Measurements from ENCODE around the gene NCOA7.
"Not testable (repeated sequence)": the region's sequence is repeated elsewhere in the genome, so short reads cannot be mapped to it uniquely, and the experiment has no call there.

Gene NCOA7

DNA sequence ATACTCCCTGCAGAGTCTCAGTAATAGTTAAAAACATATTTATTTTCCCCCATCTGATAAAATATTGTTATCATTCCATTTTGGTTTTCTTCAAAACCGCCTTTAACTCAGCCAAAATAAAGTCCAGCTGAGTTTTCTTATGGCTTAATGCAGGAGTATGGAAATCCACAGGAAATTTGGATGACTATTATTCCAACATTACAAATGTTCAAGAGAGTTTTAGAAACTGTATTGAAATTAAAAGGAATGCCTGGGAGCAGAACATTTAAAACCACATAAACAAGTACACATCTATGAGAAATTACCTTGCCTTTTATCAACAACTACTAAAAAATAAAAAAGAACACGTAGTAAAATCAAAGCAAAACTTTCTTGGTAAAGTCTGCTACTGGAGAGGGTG lies 45.7 kb downstream of the NCOA7 start:
- DNase-seq (ENCODE audit: low read depth), result no peak

DNA sequence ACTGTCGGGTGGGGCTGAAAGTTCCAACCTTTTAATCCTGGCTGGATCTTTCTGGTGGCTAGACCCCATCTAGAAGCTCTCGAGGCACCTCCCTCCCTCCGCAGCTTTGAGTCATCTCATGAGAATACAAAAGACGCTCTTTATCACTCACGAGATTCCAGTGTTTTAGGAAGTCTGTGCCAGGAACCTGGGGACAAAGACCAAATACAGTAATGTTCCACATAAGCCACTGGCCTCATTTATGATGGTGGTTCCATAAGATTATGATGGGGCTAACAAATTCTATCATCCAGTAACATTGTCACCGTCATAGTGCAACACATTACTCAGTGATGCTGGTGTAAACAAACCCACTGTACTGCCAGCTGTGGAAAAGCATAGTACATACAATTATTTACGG lies 48.7 kb downstream of the NCOA7 start:
- DNase-seq (ENCODE audit: low read depth), result no peak

- no peak for DNase-seq (ENCODE audit: low read depth)
These were observed 49.1 kb downstream of the NCOA7 start for GRCh38 chr6:125839879-125840278.

- DNase-seq (ENCODE audit: low read depth), result no peak
These were observed 50.8 kb downstream of the NCOA7 start for GRCh38 chr6:125841356-125842090.

- no peak for DNase-seq (ENCODE audit: low read depth)
These were observed 51.4 kb downstream of the NCOA7 start for GRCh38 chr6:125842091-125842626.

- no peak for DNase-seq (ENCODE audit: low read depth)
These were observed 52.8 kb downstream of the NCOA7 start for GRCh38 chr6:125843593-125843992.

DNA sequence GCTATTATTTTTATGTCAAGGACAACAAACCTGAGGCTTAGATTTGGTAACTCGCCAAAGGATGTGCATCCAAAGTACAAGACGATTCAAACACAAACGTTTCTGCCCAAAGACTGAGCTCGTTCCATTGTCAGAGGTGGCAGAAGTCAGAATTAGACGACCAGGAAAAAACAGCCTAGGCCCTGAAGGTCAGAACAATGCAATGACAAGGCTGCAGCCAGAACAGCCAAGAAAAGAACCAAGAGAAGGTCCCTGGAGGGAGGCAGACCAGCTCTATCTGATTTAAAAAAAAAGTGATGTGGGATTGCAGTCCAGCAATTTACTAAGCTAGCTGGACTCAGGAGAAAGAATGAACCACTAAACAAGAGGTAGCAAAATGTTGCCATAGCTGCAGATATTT lies 54.2 kb downstream of the NCOA7 start:
- DNase-seq (ENCODE audit: low read depth), result no peak

DNA sequence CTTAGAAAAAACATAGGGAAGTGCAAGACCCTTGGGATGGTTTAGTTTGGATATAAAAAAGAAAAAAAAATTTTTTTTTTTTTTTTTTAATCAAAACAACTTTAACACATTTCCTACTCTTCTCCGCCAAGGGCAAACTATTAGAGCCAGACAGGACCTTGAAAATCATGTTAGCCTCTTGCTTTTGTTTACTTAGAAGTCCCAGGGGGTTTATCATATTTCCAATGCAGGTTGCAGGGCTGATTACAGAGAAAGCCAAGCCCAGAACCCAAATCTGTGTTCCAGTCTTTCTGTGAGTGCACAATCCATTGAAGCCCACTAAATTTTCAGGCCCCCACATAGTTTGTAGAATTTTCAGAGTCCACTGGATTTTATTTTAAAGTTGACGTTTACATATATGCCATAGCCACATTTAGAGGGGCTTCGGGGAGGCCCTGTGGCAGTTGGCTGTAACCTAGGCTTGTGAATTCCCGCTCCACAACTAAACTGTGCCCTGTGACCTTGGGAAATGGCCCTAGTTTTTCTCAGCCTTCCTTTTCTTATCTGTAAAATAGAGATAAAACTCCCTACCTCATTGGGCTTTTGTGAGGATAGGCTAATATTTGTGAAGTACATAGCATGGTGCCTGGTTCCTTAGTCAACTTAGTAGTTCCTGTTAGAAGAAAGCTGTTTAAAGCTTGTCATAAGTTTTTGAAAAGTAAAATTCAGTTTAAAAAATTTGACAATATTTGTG lies 55.7 kb downstream of the NCOA7 start:
- DNase-seq (ENCODE audit: low read depth), result no peak

GRCh38 chr6:125848286-125848685 lies 57.5 kb downstream of the NCOA7 start:
- DNase-seq (ENCODE audit: low read depth), result not testable (repeated sequence)

DNA sequence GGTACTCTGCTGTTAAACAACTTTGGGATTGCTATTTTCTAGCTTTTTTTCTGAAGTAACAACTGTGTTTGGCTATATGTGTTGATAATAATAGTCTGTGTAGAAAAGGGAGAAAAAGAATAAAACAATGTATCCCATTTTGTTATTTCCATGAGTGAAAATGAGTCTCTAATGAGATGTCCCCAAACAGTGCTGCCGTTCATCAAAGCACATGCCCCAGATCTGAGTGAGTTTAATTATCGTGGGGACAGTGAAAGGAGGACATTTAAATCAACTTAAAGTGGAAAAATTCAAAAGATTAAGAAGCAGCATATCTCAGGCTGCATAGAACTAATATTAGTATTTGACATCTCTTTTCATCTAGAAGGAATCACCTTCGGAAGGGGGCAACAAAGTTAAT lies 59.6 kb downstream of the NCOA7 start:
- DNase-seq (ENCODE audit: low read depth), result no peak

DNA sequence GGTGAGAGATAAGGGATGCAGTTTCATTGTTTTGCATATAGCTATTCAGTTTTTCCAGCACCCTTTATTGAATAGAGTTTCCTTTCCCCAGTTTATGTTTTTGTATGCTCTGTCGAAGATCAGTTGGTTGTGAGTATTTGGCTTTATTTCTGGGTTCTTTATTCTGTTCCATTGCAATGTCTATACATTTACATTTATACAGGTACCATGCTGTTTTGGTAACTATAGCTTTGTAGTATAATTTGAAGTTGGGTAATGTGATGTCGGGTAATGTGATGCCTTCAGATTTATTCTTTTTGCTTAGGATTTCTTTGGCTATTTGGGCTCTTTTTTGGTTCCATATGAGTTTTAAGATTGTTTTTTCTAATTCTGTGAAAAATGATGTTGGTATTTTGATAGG lies 61.8 kb downstream of the NCOA7 start:
- DNase-seq (ENCODE audit: low read depth), result no peak

- no peak for DNase-seq (ENCODE audit: low read depth)
These were observed 62.4 kb downstream of the NCOA7 start for GRCh38 chr6:125853168-125853567.

DNA sequence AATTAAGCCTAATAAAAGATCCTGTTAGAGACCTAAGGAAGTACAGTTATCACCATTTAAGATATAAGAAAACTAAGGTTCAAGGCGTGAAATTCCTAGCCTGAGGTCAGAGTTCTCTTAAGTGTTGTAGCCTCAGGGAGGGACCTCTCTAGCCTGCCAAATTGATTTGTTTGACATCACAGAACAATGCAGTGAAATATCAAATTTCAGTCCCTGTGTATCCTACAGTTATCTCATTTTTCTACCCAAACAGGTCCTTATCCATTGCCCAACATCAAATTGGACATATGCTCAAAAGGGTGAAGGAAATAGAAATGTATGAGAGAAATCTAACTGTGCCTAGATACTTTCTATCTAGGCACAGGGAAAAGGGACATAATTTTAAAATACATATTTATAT lies 63.0 kb downstream of the NCOA7 start:
- no peak for DNase-seq (ENCODE audit: low read depth)

- no peak for DNase-seq (ENCODE audit: low read depth)
These were observed 63.6 kb downstream of the NCOA7 start for GRCh38 chr6:125854355-125854754.

DNA sequence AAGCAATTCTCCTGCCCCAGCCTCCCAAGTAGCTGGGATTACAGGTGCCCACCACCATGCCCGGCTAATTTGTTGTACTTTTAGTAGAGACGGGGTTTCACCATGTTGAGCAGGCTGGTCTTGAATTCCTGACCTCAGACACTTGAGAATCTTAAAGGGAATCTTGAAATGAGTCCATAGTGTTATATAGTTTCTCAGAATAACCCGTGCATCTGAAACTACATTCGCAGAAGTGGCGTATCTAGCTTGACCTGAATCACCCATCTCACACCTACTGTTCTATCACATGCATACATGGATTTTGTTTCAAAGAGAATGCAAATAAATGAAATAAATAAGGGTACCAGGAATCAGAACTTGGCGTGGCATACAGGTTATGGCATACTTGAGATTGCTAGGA lies 65.0 kb downstream of the NCOA7 start:
- DNase-seq (ENCODE audit: low read depth), result no peak

DNA sequence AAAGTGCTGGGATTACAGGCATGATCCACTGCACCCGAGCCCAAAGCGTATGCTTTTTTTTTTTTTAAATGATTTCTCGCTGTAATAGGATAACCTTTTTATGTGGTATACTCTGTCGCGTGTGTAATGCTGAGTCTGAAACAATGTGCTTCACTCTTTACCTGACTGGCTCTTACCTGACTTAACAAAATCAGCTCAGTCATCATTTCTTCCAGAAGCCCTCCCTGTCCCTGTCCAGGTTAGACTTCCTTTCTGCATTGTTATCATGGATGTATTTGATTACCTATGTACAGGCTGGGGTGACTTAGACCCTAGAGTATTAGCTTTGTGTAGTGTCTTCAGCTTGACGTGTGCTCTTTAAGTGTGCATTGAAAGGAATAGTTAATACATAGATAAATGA lies 67.1 kb downstream of the NCOA7 start:
- no peak for DNase-seq (ENCODE audit: low read depth)

GRCh38 chr6:125858427-125859320 lies 67.9 kb downstream of the NCOA7 start:
- no peak for DNase-seq (ENCODE audit: low read depth)

GRCh38 chr6:125859727-125860126 lies 69.0 kb downstream of the NCOA7 start:
- DNase-seq (ENCODE audit: low read depth), result no peak

DNA sequence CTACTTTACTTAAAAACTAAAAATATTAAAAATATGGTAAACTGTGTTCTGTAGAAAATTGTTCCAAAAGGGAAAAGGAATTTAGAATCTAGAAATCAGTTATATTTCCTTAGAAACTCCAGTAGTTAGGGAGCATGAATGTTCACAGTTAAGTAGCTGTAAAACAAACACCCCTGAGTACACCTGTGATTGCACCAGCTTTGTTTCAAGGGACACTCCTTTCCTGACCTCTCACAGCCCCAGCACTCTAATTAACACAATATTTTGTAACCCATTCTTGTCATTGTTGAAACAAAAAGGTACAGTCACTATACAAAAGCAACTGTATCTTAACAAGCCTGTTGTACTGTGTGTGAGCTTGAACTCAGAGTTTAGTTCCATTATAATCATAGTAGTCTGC lies 72.3 kb downstream of the NCOA7 start:
- no peak for DNase-seq (ENCODE audit: low read depth)

DNA sequence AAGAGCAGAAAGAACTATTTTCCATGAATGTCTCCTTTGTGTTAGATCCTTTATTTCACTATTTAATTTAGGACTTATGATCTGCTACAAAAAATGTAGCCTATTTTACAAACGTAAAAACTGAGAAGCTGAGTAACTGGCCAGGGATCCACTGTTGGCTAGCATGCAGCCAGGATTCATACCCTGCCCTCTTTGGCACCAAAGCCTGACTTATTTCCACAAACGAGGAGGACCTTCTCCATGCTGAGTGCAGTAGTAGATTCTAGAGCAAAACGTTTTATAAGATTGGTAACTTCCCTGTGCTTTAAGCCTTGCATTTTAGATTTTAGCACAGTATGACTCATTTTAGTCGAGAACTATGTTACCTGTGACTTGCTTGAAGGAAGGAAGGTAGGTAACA lies 74.3 kb downstream of the NCOA7 start:
- DNase-seq (ENCODE audit: low read depth), result no peak

DNA sequence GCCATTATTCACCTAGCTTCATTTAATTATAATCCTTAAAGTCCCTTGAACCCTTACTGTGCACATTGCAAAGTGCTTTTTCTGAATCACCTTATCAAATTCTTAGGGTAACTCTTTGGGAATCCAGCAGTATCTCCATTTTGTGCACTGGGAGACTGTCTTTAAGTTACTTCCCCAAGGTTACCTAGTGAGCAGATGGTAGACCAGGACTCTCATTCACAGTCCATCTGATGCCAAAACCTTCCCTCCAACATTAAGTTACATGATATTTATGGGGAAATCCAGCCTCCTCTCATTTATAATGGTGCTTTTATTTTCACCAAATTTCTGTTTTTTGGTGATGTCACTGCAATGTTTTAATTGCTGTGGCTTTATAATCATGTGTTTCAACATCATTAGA lies 75.7 kb downstream of the NCOA7 start:
- DNase-seq (ENCODE audit: low read depth), result no peak

- DNase-seq (ENCODE audit: low read depth), result no peak
These were observed 76.8 kb downstream of the NCOA7 start for GRCh38 chr6:125867483-125867942.

All from activated T-cell treated with anti-CD3 and anti-CD28 coated beads for 24 hours (primary cell).